ENCODE results near the gene EPAS1. TPM values are rescaled to one million over a fixed set of nuclear protein-coding genes. Genes with fewer than 3 reads are reported as not detected.

The EPAS1 gene
- total and polyA plus RNA-seq, 9 of the 15 experiments (the other 6 are each of a cell fraction or from before 2014, with no cell fraction given) = 0.25 to 11.2 (median 4.1) TPM

GRCh38 chr2:46364797-46365457 is 67.7 kb downstream of the EPAS1 start (continued):
- TF ChIP-seq SAFB2 (IDR thresholded peaks at IDR 0.05; ENCODE audit: borderline replicate concordance, low read depth, low read length, severe bottlenecking) = no peak
- no peak for TF ChIP-seq JUN (IDR thresholded peaks at IDR 0.05; ENCODE audit: borderline replicate concordance, low read depth, low read length)
- TF ChIP-seq JUN (CRISPR knock-in tag; IDR thresholded peaks at IDR 0.05; ENCODE audit: borderline replicate concordance) = no peak
- peak; percentile 64 to 76; a peak in 3 of 4 replicates for TF ChIP-seq TRIM24 (IDR thresholded peaks at IDR 0.05)
- no peak for TF ChIP-seq STAT5A (IDR thresholded peaks at IDR 0.05; ENCODE audit: borderline replicate concordance, low read length)
- no peak for TF ChIP-seq ZNF140 (CRISPR knock-in tag; IDR thresholded peaks at IDR 0.05)
- TF ChIP-seq MBD2 (IDR thresholded peaks at IDR 0.05; ENCODE audit: borderline replicate concordance, low read depth) = no peak
- TF ChIP-seq HOMEZ (CRISPR knock-in tag; IDR thresholded peaks at IDR 0.05) = no peak
- TF ChIP-seq NFRKB (IDR thresholded peaks at IDR 0.05; ENCODE audit: low read depth) = no peak
- TF ChIP-seq PTBP1 (IDR thresholded peaks at IDR 0.05; ENCODE audit: low read depth, low read length) = no peak
- no peak for TF ChIP-seq FUS (optimal IDR thresholded peaks at IDR 0.05; ENCODE audit: low read depth, low read length)
- no peak for TF ChIP-seq ZNF239 (CRISPR knock-in tag; IDR thresholded peaks at IDR 0.05)
- TF ChIP-seq CHD4 (IDR thresholded peaks at IDR 0.05; ENCODE audit: insufficient read depth, insufficient replicate concordance, low read depth, low read length, poor library complexity, severe bottlenecking) = no peak
- no peak for TF ChIP-seq CBX2 (IDR thresholded peaks at IDR 0.05; ENCODE audit: insufficient read depth, low read length, poor library complexity, severe bottlenecking)
- TF ChIP-seq MXI1 (IDR thresholded peaks at IDR 0.05; ENCODE audit: low read depth, low read length) = no peak
- TF ChIP-seq, protein P1, sequence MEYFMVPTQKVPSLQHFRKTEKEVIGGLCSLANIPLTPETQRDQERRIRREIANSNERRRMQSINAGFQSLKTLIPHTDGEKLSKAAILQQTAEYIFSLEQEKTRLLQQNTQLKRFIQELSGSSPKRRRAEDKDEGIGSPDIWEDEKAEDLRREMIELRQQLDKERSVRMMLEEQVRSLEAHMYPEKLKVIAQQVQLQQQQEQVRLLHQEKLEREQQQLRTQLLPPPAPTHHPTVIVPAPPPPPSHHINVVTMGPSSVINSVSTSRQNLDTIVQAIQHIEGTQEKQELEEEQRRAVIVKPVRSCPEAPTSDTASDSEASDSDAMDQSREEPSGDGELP (CRISPR knock-in tag; IDR thresholded peaks at IDR 0.05; ENCODE audit: borderline replicate concordance) = no peak
- TF ChIP-seq NFXL1 (CRISPR knock-in tag; IDR thresholded peaks at IDR 0.05) = no peak
- TF ChIP-seq KDM1A (IDR thresholded peaks at IDR 0.05) = no peak
- TF ChIP-seq ZNF274 (IDR thresholded peaks at IDR 0.05; ENCODE audit: borderline replicate concordance, low read depth, low read length) = no peak
- TF ChIP-seq ZBTB33 (CRISPR knock-in tag; IDR thresholded peaks at IDR 0.05) = no peak
- TF ChIP-seq KLF10 (CRISPR knock-in tag; IDR thresholded peaks at IDR 0.05) = no peak
- no peak for TF ChIP-seq ZNF277 (CRISPR knock-in tag; IDR thresholded peaks at IDR 0.05; ENCODE audit: borderline replicate concordance)
- TF ChIP-seq STAT5B (CRISPR knock-in tag; IDR thresholded peaks at IDR 0.05) = no peak
- TF ChIP-seq ZSCAN32 (CRISPR knock-in tag; IDR thresholded peaks at IDR 0.05) = no peak
- TF ChIP-seq STAG1 (CRISPR knock-in tag; IDR thresholded peaks at IDR 0.05; ENCODE audit: borderline replicate concordance) = no peak
